A549 (cell line): Measurements from ENCODE around the gene DRD5. TPM values are rescaled to one million over a fixed set of nuclear protein-coding genes. Genes with fewer than 3 reads are reported as not detected.

Experiments used
- ATAC-seq, 2 experiments: fragments of 200-7000 bp in 1 of 2; fragments of >200 bp in 1 of 2; cut with Nextera tagmentation in 1 of 2; cut with Tn5 transposase in 1 of 2; 3 replicates each; pipeline versions ENCODE4 v1.8.0 to v1.9.1; 2018 to 2020; ENCODE audit warnings: mild to moderate bottlenecking in 1 of 2, moderate library complexity in 1 of 2
- CTCF ChIA-PET: fragments of 300-600 bp; sonication (Branson Sonifier 250); formaldehyde crosslinking; extraction: SDS; loops from one replicate; lab custom pipeline; 2021; ENCODE audit warnings: antibody characterized with exemption, inconsistent platforms; lab: Yijun Ruan, JAX
- POLR2A ChIA-PET: fragments of 350-600 bp; formaldehyde crosslinking; extraction: SDS; loops from one replicate; lab custom pipeline; 2021; ENCODE audit warnings: antibody characterized with exemption, inconsistent platforms; lab: Yijun Ruan, JAX
- DNase-seq, 2 experiments: peaks; one replicate each; pipeline versions ENCODE4 v3.0.0 to v3.0.0-alpha.2; 2011 to 2016; ENCODE audit warnings: low read depth in 1 of 2, low spot score in 1 of 2
- FAIRE-seq: peaks from 2 replicates; lab custom pipeline; 2011; peaks lifted over from hg19 to GRCh38; lab: Jason Lieb, UNC
- H3K27ac ChIP-seq, 2 experiments: fragments of >200 bp; sonication (Bioruptor Twin); formaldehyde crosslinking; 3 replicates each; pipeline ENCODE4 v1.5.1; 2016 to 2017
- H3K4me1 ChIP-seq: fragments of >200 bp; sonication (Bioruptor Twin); formaldehyde crosslinking; 3 replicates; pipeline ENCODE4 v1.6.1; 2016
- H3K4me2 ChIP-seq: fragments of >200 bp; sonication (Bioruptor Twin); formaldehyde crosslinking; 3 replicates; pipeline ENCODE4 v1.6.1; 2016
- H3K4me3 ChIP-seq: fragments of >200 bp; sonication (Bioruptor Twin); formaldehyde crosslinking; 3 replicates; pipeline ENCODE4 v1.5.1; 2016
- H3K9me3 ChIP-seq: fragments of >200 bp; sonication (Bioruptor Twin); formaldehyde crosslinking; 3 replicates; pipeline ENCODE4 v1.6.1; 2016
- CBX8 ChIP-seq: fragments of 200-600 bp; sonication (generic); IDR thresholded peaks from 2 replicates; pipeline ENCODE4 v1.6.1; 2016
- CEBPB ChIP-seq, 2 experiments: fragments of >200 bp in 1 of 2; sonication (Bioruptor Twin) in 1 of 2; formaldehyde crosslinking in 1 of 2; IDR thresholded peaks; 2 replicates each; pipeline ENCODE4 v1.6.1; 2012 to 2016
- CHD2 ChIP-seq: fragments of 150-350 bp; IDR thresholded peaks from 2 replicates; pipeline ENCODE4 v1.6.1; 2014; ENCODE audit warnings: low read length; ENCODE audit not compliant: partially characterized antibody
- FOSB ChIP-seq: fragments of 250-450 bp; sonication (Bioruptor Pico); IDR thresholded peaks from 2 replicates; pipeline ENCODE4 v1.5.0; 2020; ENCODE audit warnings: mild to moderate bottlenecking, moderate library complexity
- FOSL2 ChIP-seq, 2 experiments: fragments of 450-650 bp in 1 of 2; fragments of >200 bp in 1 of 2; sonication (Bioruptor Twin) in 1 of 2; formaldehyde crosslinking; IDR thresholded peaks; 2 replicates each; pipeline versions ENCODE4 v1.5.0 to v1.6.1; 2016 to 2020; ENCODE audit warnings: mild to moderate bottlenecking in 1 of 2, moderate library complexity in 1 of 2
- HOXB13 ChIP-seq: fragments of 250-450 bp; sonication (Bioruptor Pico); IDR thresholded peaks from 2 replicates; pipeline ENCODE4 v1.5.0; 2020; ENCODE audit warnings: low read depth, mild to moderate bottlenecking, moderate library complexity
- HOXB5 ChIP-seq: fragments of 250-450 bp; sonication (Bioruptor Pico); IDR thresholded peaks from 2 replicates; pipeline ENCODE4 v1.5.0; 2020; ENCODE audit warnings: mild to moderate bottlenecking, moderate library complexity
- JUNB ChIP-seq: fragments of >200 bp; sonication (Bioruptor Twin); formaldehyde crosslinking; IDR thresholded peaks from 2 replicates; pipeline ENCODE4 v1.6.1; 2016
- KDM1A ChIP-seq: fragments of 200-600 bp; sonication (generic); IDR thresholded peaks from 2 replicates; pipeline ENCODE4 v1.6.1; 2016; ENCODE audit warnings: low read depth, mild to moderate bottlenecking
- NPAS2 ChIP-seq: fragments of 250-450 bp; sonication (Bioruptor Pico); IDR thresholded peaks from 2 replicates; pipeline ENCODE4 v1.8.0; 2022; ENCODE audit warnings: mild to moderate bottlenecking, moderate library complexity, borderline replicate concordance
- POLR2AphosphoS2 ChIP-seq: conservative IDR thresholded peaks from 2 replicates; pipeline ENCODE4 v1.6.1; 2012; ENCODE audit warnings: low read length, improper control_type of control experiment, inconsistent platforms
- RAD21 ChIP-seq, 2 experiments: fragments of >200 bp in 1 of 2; sonication (Bioruptor Twin) in 1 of 2; formaldehyde crosslinking in 1 of 2; IDR thresholded peaks in 1 of 2; conservative IDR thresholded peaks in 1 of 2; 2 replicates in 1 of 2; 3 replicates in 1 of 2; pipeline ENCODE4 v1.6.1; 2012 to 2018; ENCODE audit warnings: inconsistent platforms in 1 of 2
- RNF2 ChIP-seq: fragments of 200-600 bp; sonication (generic); IDR thresholded peaks from 2 replicates; pipeline ENCODE4 v1.6.1; 2016; ENCODE audit warnings: low read depth, mild to moderate bottlenecking, antibody characterized with exemption, moderate library complexity, borderline replicate concordance
- SMC3 ChIP-seq: fragments of >200 bp; sonication (Bioruptor Twin); formaldehyde crosslinking; IDR thresholded peaks from 3 replicates; pipeline ENCODE4 v1.6.1; 2018; ENCODE audit warnings: inconsistent platforms
- WGBS: methylation state at CpG from one replicate; pipeline ENCODE4 v1.1.6; 2017; ENCODE audit errors: missing lambda C conversion rate; 5-methylcytosine and 5-hydroxymethylcytosine counted together
- polyA plus RNA-seq, 4 experiments: library from polyadenylated mRNA; depleted of rRNA in 3 of 4; stranded (reverse); fragments of >200 nt; fragmentation: RNase III in 1 of 4; extraction: RNeasy Plus Mini Kit Qiagen cat#74134 plus additional on column Dnase treatment in 1 of 4; gene quantifications; 2 replicates in 3 of 4; 3 replicates in 1 of 4; pipeline ENCODE4 v1.2.3, GENCODE V29; 2011 to 2017
- TF ChIP-seq, protein P1 (sequence below): fragments of >200 bp; sonication (Bioruptor Twin); formaldehyde crosslinking; IDR thresholded peaks from 3 replicates; pipeline ENCODE4 v1.6.1; 2016
- TF ChIP-seq, protein P2 (sequence below): fragments of 250-450 bp; sonication (Bioruptor Pico); IDR thresholded peaks from 2 replicates; pipeline ENCODE4 v1.5.0; 2021; ENCODE audit warnings: mild to moderate bottlenecking, moderate library complexity, borderline replicate concordance
- TF ChIP-seq, protein P3 (sequence below): IDR thresholded peaks from 2 replicates; pipeline ENCODE4 v1.6.1; 2012
- TF ChIP-seq, protein P4 (sequence below): fragments of >200 bp; sonication (Bioruptor Twin); formaldehyde crosslinking; IDR thresholded peaks from 3 replicates; pipeline ENCODE4 v1.5.1; 2016

Gene DRD5
- polyA plus RNA-seq, 2 of the 4 experiments (the other 2 are of a cell fraction) = not detected

DNA sequence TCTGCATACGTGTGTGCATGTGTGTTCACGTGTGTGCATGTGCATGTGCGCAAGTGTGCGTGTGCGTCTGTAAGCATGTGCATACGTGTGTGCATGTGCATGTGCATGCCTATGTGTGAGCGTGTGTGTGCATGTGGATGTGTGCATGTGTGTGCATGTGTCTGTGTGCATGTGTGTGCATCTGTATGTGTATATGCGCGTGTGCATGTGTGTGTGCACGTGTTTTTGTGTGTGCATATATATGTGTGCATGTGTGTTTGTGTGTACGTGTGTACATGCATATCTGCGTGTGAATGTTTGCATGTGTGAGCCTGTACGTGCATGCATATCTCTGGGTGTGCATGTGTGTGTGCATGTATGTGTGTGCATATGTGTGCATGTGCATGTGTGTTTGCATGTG lies 35.7 kb upstream of the DRD5 start:
- FAIRE-seq (no peak), ATAC-seq (no peak), DNase-seq (no peak)
- CTCF ChIA-PET = no interaction called here
- Histone ChIP-seq H3K4me3 (no peak overlapping the region), H3K27ac (no peak overlapping the region), H3K4me1 (no peaks in the 10 kb centered on the region), H3K4me2 (no peak overlapping the region), H3K9me3 (no peaks in the 10 kb centered on the region)
- TF ChIP-seq FOSB (CRISPR knock-in tag) (no peak), FOSL2 (IDR thresholded peaks at IDR 0.05) (no peak), FOSL2 (CRISPR knock-in tag; IDR thresholded peaks at IDR 0.05) (no peak), NPAS2 (no peak), POLR2AphosphoS2 (no peak), CHD2 (no peak), KDM1A (no peak), SMC3 (no peak), CEBPB (IDR thresholded peaks at IDR 0.05) (no peak), HOXB5 (CRISPR knock-in tag) (no peak), RNF2 (no peak), CBX8 (no peak)
- TF ChIP-seq, protein P1, sequence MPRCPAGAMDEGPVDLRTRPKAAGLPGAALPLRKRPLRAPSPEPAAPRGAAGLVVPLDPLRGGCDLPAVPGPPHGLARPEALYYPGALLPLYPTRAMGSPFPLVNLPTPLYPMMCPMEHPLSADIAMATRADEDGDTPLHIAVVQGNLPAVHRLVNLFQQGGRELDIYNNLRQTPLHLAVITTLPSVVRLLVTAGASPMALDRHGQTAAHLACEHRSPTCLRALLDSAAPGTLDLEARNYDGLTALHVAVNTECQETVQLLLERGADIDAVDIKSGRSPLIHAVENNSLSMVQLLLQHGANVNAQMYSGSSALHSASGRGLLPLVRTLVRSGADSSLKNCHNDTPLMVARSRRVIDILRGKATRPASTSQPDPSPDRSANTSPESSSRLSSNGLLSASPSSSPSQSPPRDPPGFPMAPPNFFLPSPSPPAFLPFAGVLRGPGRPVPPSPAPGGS = no peak
- TF ChIP-seq, protein P2, sequence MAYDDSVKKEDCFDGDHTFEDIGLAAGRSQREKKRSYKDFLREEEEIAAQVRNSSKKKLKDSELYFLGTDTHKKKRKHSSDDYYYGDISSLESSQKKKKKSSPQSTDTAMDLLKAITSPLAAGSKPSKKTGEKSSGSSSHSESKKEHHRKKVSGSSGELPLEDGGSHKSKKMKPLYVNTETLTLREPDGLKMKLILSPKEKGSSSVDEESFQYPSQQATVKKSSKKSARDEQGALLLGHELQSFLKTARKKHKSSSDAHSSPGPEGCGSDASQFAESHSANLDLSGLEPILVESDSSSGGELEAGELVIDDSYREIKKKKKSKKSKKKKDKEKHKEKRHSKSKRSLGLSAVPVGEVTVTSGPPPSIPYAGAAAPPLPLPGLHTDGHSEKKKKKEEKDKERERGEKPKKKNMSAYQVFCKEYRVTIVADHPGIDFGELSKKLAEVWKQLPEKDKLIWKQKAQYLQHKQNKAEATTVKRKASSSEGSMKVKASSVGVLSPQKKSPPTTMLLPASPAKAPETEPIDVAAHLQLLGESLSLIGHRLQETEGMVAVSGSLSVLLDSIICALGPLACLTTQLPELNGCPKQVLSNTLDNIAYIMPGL = no peak
- TF ChIP-seq, protein P3, sequence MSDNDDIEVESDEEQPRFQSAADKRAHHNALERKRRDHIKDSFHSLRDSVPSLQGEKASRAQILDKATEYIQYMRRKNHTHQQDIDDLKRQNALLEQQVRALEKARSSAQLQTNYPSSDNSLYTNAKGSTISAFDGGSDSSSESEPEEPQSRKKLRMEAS = no peak
- TF ChIP-seq, protein P4, sequence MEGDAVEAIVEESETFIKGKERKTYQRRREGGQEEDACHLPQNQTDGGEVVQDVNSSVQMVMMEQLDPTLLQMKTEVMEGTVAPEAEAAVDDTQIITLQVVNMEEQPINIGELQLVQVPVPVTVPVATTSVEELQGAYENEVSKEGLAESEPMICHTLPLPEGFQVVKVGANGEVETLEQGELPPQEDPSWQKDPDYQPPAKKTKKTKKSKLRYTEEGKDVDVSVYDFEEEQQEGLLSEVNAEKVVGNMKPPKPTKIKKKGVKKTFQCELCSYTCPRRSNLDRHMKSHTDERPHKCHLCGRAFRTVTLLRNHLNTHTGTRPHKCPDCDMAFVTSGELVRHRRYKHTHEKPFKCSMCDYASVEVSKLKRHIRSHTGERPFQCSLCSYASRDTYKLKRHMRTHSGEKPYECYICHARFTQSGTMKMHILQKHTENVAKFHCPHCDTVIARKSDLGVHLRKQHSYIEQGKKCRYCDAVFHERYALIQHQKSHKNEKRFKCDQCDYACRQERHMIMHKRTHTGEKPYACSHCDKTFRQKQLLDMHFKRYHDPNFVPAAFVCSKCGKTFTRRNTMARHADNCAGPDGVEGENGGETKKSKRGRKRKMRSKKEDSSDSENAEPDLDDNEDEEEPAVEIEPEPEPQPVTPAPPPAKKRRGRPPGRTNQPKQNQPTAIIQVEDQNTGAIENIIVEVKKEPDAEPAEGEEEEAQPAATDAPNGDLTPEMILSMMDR = no peak
- POLR2A ChIA-PET = no interaction called here
- WGBS = 50% methylated on average over 13 of the region's 13 CpGs

DNA sequence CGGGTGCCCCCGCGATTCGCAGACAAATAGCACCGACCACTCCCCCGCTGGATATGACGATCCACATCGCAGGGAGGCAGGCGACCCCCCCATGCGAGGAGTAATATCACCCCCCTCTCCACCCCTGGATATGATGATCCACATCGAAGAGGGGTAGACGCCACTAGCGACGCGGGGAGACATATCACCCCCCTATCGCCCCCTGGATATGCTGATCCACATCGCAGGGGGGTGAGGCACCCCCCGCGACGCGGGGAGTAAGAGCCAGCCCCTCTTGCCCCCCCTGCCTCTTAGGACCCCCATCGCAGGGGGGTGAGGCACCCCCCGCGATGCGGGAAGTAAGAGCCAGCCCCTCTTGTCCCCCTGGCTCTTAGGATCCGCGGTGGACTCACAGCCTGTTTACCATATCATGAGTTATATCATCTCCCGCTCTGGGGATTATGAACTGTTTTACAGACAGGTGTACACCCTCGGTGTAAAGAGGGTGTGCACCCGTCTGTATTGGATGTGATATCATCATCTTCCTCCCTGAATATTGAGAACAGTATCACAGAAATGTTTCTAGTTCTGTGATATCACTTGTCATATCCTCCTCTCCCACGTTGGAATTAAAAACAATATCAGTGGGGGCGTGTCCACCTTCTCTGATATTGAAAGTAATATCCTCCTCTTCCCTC lies 22.7 kb upstream of the DRD5 start:
- 0 out of 3 replicates have a peak overlapping the region, but pooled peaks have one; percentile 21 for H3K4me2 ChIP-seq
- no peaks in the 10 kb centered on the region for H3K9me3 ChIP-seq
- CTCF ChIA-PET = no interaction called here
- ATAC-seq (no peak), DNase-seq (no peak), FAIRE-seq (no peak)
- POLR2A ChIA-PET = no interaction called here
- no peak overlapping the region for H3K4me3 ChIP-seq
- 39% methylated on average over 13 of the region's 32 CpGs for WGBS
- TF ChIP-seq HOXB13 (CRISPR knock-in tag) (no peak), FOSL2 (IDR thresholded peaks at IDR 0.05) (no peak), FOSL2 (CRISPR knock-in tag; IDR thresholded peaks at IDR 0.05) (no peak), CHD2 (no peak), RAD21 (conservative IDR thresholded peaks at IDR 0.05 in 1 of 2, IDR thresholded peaks at IDR 0.05 in 1 of 2) (no peak), JUNB (no peak)
- no peaks in the 10 kb centered on the region for H3K4me1 ChIP-seq
- H3K27ac ChIP-seq = no peak overlapping the region
